GM19240 (cell line): ENCODE data around the gene ARL5C.

Source experiments
- DNase-seq: peaks from one replicate; pipeline ENCODE4 v3.0.0; 2011; ENCODE audit warnings: low spot score; ENCODE audit not compliant: insufficient read length

ARL5C gene

GRCh38 chr17:39165841-39166349 lies at the start of gene ARL5C:
TSS of gene ARL5C (minus strand) at chr17:39166161. CDS start at chr17:39165760, 401 bp downstream.
- DNase-seq, result no peak

GRCh38 chr17:39213852-39214251 lies 47.9 kb upstream of the ARL5C start:
- DNase-seq, result no peak

- DNase-seq, result no peak
Observed at GRCh38 chr17:39212841-39213480, 47.0 kb upstream of the ARL5C start.

GRCh38 chr17:39212195-39212810 lies 46.3 kb upstream of the ARL5C start:
- no peak for DNase-seq

- no peak for DNase-seq
Observed at GRCh38 chr17:39210093-39210434, 44.1 kb upstream of the ARL5C start.

GRCh38 chr17:39209317-39210092 lies 43.5 kb upstream of the ARL5C start:
- no peak for DNase-seq

GRCh38 chr17:39208893-39209292 lies 42.9 kb upstream of the ARL5C start:
- DNase-seq, result no peak

GRCh38 chr17:39208136-39208535 lies 42.2 kb upstream of the ARL5C start:
- DNase-seq, result no peak

- DNase-seq, result no peak
Observed at GRCh38 chr17:39205112-39205526, 39.2 kb upstream of the ARL5C start.

GRCh38 chr17:39204245-39204644 lies 38.3 kb upstream of the ARL5C start:
- no peak for DNase-seq

GRCh38 chr17:39200957-39201510 lies 35.1 kb upstream of the ARL5C start:
- no peak for DNase-seq

GRCh38 chr17:39200070-39200879 lies 34.3 kb upstream of the ARL5C start, which contains the start of gene RPL19:
TSS of gene RPL19 (plus strand) at chr17:39200283. CDS start at chr17:39200345, 62 bp downstream.
- DNase-seq, result peak; percentile 84

GRCh38 chr17:39199820-39200069 lies 33.8 kb upstream of the ARL5C start:
- DNase-seq, result peak; percentile 98

- DNase-seq, result no peak
Observed at GRCh38 chr17:39198186-39198566, 32.2 kb upstream of the ARL5C start.

- peak; percentile 64 for DNase-seq
Observed at GRCh38 chr17:39197380-39198185, 31.6 kb upstream of the ARL5C start, which contains the start of gene CACNB1. TSS of gene CACNB1 (minus strand) at chr17:39197669. CDS start at chr17:39197495, 174 bp downstream.

GRCh38 chr17:39196808-39197291 lies 30.9 kb upstream of the ARL5C start:
- DNase-seq, result no peak

- no peak for DNase-seq
Observed at GRCh38 chr17:39196241-39196807, 30.4 kb upstream of the ARL5C start.

GRCh38 chr17:39195568-39196160 lies 29.7 kb upstream of the ARL5C start:
- DNase-seq, result no peak

- DNase-seq, result no peak
Observed at GRCh38 chr17:39194985-39195524, 29.1 kb upstream of the ARL5C start.
